Stimulated activated naive B cell treated with anti-CD40 and anti-IgM and Interleukin-4, amounts not matched to agents 10 μg/mL and 1 μg/mL and 100 μg/mL, for 72 hours (primary cell): ENCODE results near the gene HRC.
A peak's percentile ranks its signal among the peaks of the same experiment; 100 is the strongest.

Experiments used
- ATAC-seq, 2 donors: fragments of 150-1000 bp; cut with Tn5 transposase; replicated peaks; 2 replicates each; pipeline ENCODE4 v1.10.0; 2021; ENCODE audit warnings: moderate library complexity in 1 of 2
- DNase-seq: peaks from one replicate; pipeline ENCODE4 v3.0.0; 2021
- H3K27ac Mint-ChIP-seq: one replicate; pipeline ENCODE4 v1.8.0; 2022; ENCODE audit warnings: mild to moderate bottlenecking, mixed read lengths
- H3K27me3 Mint-ChIP-seq, 2 donors: one replicate each; pipeline ENCODE4 v1.8.0; 2022; ENCODE audit warnings: mixed read lengths in 2 of 2
- H3K36me3 Mint-ChIP-seq, 2 donors: one replicate each; pipeline ENCODE4 v1.8.0; 2022; ENCODE audit warnings: mixed read lengths in 2 of 2, mild to moderate bottlenecking in 1 of 2
- H3K4me1 Mint-ChIP-seq, 2 donors: one replicate each; pipeline ENCODE4 v1.8.0; 2022; ENCODE audit warnings: mixed read lengths in 2 of 2, mild to moderate bottlenecking in 1 of 2
- H3K4me3 Mint-ChIP-seq, 2 donors: one replicate each; pipeline ENCODE4 v1.8.0; 2022; ENCODE audit warnings: mild to moderate bottlenecking in 2 of 2, mixed read lengths in 2 of 2, moderate library complexity in 1 of 2
- H3K9me3 Mint-ChIP-seq, 2 donors: one replicate each; pipeline ENCODE4 v1.8.0; 2022; ENCODE audit warnings: mixed read lengths in 2 of 2, mild to moderate bottlenecking in 1 of 2

HRC gene

DNA sequence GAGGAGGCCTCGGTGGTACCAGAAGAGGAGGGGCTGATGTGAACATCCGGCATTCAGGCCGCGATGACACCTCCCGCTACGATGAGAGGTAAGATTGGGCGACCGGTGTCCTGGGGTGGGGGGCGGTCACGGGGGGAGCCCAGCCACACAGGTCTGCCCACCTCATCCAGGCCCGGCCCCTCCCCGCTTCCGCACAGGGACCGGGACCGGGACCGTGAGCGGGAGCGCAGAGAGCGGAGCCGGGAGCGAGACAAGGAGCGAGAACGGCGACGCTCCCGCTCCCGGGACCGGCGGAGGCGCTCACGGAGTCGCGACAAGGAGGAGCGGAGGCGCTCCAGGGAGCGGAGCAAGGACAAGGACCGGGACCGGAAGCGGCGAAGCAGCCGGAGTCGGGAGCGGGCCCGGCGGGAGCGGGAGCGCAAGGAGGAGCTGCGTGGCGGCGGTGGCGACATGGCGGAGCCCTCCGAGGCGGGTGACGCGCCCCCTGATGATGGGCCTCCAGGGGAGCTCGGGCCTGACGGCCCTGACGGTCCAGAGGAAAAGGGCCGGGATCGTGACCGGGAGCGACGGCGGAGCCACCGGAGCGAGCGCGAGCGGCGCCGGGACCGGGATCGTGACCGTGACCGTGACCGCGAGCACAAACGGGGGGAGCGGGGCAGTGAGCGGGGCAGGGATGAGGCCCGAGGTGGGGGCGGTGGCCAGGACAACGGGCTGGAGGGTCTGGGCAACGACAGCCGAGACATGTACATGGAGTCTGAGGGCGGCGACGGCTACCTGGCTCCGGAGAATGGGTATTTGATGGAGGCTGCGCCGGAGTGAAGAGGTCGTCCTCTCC lies 47.4 kb downstream of the HRC start:
- ATAC-seq (no peak), DNase-seq (no peak)
- Mint-ChIP-seq H3K27ac (peak overlapping the region; percentile 53), H3K27me3 (no peaks in the 10 kb centered on the region), H3K36me3 (peaks cover 44 to 50% of the 10 kb centered on the region in 2 donors), H3K4me3 (no peak overlapping the region), H3K9me3 (no peaks in the 10 kb centered on the region), H3K4me1 (peaks cover 19 to 25% of the 10 kb centered on the region in 2 donors)

DNA sequence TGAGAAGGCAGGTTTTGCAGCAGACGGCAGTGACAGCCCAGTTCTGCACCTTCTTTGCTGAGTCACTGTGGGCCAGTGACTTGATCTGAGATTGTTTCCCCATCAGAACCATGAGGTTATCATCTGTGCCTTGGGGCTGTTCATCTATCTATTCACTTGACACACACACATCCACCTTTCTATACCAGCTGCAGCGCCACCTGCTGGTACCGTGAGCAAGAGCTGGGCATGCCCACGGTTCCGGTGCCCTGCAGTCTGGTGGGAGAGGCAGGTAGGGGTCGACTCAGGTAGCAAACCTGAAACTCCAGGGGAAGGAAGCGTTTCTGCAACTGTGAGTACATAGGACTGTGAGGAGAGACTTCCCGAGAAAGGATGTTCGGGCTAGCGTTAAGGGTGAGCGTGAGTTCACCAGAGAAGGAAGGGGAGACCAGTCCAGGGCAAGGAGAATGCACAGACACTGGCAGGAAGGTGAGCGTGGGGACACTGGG lies 48.5 kb downstream of the HRC start:
- Mint-ChIP-seq H3K4me3 (no peak overlapping the region), H3K4me1 (peaks cover 23 to 33% of the 10 kb centered on the region in 2 donors), H3K27me3 (no peaks in the 10 kb centered on the region), H3K36me3 (peaks cover 49 to 56% of the 10 kb centered on the region in 2 donors), H3K9me3 (no peaks in the 10 kb centered on the region), H3K27ac (peak overlapping the region; percentile 53)
- DNase-seq (peak; percentile 42), ATAC-seq (peak; percentile 80 to 83)

DNA sequence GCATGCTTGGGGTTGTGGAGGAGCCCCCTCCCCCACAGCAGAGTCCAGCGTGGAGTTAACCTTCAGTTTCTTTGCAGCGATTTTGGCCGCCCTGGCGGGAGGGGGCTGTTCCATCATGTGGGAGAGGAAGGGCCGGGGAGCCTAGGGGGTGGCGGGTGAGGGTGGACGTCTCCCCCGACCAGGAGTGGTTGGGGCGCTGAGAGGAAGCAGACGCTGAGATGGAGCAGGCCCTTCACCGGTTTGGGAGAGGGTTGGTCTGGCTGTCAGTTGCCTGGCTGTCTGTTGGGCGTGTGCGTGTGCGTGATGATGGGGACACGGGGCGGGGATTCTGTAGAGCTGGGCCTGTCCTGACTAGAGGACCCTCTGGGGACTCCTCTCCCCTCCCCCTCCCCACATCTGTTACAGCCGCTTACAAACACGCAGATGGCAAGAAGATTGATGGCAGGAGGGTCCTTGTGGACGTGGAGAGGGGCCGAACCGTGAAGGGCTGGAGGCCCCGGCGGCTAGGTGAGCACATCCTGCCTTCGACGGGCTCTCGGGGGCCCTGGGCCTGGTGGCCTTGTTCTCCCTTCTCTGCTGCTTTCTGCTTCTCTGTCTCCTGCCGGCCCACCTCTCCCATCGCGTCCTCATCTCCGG lies 50.8 kb downstream of the HRC start:
- peaks cover 55 to 69% of the 10 kb centered on the region in 2 donors for H3K36me3 Mint-ChIP-seq

DNA sequence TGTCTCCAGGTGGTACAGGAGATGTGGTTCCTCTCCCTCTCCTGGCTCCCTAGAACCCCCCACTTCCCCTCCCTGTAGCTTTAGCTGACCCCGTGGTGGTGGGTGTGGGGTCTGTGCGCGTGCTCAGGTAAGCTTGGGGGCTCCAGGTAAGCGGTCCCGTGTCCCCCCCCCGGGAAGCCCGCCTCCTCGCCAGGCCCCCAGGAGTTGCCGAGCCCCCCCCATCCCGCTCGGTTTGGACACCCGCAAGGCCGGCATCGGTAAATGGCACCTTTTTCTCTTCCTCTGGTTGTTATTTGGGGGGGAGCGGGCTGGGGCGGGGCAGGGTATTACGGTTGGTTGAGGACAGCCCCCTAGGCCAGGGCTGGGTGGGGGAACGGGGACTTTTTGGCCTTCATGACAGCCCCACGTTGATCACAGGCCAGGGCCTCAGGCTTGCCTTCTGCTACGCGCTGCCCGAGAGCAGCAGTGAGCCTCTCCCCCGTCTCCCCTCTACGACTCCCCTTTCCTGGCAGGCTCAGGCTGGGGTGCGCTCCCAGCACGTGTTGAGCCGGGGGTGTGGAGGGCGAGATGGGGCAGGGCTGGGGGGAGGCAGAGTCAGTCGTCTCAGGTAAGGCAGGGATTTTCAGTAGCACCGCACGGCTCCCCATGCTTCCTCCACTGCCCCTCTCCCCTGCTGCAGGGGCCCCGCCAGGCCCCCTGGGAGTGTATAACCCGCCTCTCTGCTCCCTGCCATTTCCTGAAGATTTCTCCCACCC lies 51.7 kb downstream of the HRC start:
- Mint-ChIP-seq H3K4me1 (peaks cover 31 to 42% of the 10 kb centered on the region in 2 donors), H3K27ac (peak overlapping the region; percentile 89), H3K9me3 (no peaks in the 10 kb centered on the region), H3K27me3 (no peaks in the 10 kb centered on the region), H3K36me3 (peaks cover 54 to 68% of the 10 kb centered on the region in 2 donors), H3K4me3 (peak overlapping the region in 1 of 2 donors; percentile 13)
- DNase-seq, result no peak
- no peak for ATAC-seq

More for the DNA sequence above, 50.8 kb downstream of the HRC start:
- peaks cover 31 to 42% of the 10 kb centered on the region in 2 donors for H3K4me1 Mint-ChIP-seq
- no peak overlapping the region for H3K4me3 Mint-ChIP-seq
- H3K9me3 Mint-ChIP-seq, result no peaks in the 10 kb centered on the region
- H3K27ac Mint-ChIP-seq, result peak overlapping the region; percentile 89
- peak; percentile 13 to 32 for ATAC-seq
- no peak for DNase-seq
- no peaks in the 10 kb centered on the region for H3K27me3 Mint-ChIP-seq

DNA sequence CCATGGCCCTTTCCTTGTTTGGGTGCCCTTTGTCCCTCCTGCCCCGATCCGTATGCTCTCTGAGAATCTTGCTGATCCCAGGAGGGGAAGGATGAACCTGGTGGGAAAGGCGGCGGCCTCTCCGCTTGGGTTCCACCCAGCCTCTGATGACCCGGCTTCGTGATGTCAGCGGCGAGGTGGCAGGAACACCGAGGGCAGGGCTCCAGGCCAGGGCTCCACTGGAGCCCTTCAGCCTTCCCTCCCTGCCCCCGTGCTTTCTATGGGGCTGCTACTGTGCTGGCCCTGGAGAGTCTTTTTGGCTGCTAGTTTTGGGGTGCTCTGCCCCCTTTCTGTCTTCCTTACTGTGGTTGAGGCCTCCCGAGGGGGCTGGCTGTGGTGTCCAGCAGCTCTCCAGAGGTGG lies 52.9 kb downstream of the HRC start:
- ATAC-seq (no peak), DNase-seq (no peak)
- no peak overlapping the region for H3K4me3 Mint-ChIP-seq
- H3K9me3 Mint-ChIP-seq, result no peaks in the 10 kb centered on the region
- H3K36me3 Mint-ChIP-seq, result peaks cover 55 to 67% of the 10 kb centered on the region in 2 donors
- peaks cover 32 to 50% of the 10 kb centered on the region in 2 donors for H3K4me1 Mint-ChIP-seq
- no peaks in the 10 kb centered on the region for H3K27me3 Mint-ChIP-seq
- peak overlapping the region; percentile 31 for H3K27ac Mint-ChIP-seq
